Spleen (tissue), 11 donors: ENCODE data around the gene SH2D7. TPM values are rescaled to one million over a fixed set of nuclear protein-coding genes. Genes with fewer than 3 reads are reported as not detected.

Experiments
- DNase-seq: peaks from one replicate; pipeline ENCODE4 v3.0.0-alpha.2; 2020
- H3K27ac ChIP-seq, 8 donors: fragments of 200-600 bp; sonication (generic) in 7 of 8; 1 replicate in 4 of 8; 2 replicates in 4 of 8; pipeline versions ENCODE4 v1.5.0 to v1.8.0; 2016 to 2021; ENCODE audit warnings: inconsistent platforms in 4 of 8, mild to moderate bottlenecking in 4 of 8, moderate library complexity in 1 of 8
- H3K27me3 ChIP-seq, 7 donors: fragments of 200-600 bp; sonication (generic) in 6 of 7; replicated peaks in 1 of 7; 1 replicate in 4 of 7; 2 replicates in 3 of 7; pipeline versions ENCODE4 v1.5.0 to v1.8.0; 2016 to 2021; ENCODE audit warnings: inconsistent platforms in 3 of 7, mild to moderate bottlenecking in 1 of 7
- H3K36me3 ChIP-seq, 6 donors: fragments of 200-600 bp; sonication (generic) in 5 of 6; 1 replicate in 4 of 6; 2 replicates in 2 of 6; pipeline versions ENCODE4 v1.5.0 to v1.8.0; 2016 to 2021; ENCODE audit warnings: inconsistent platforms in 2 of 6
- H3K4me1 ChIP-seq, 6 donors: fragments of 200-600 bp; sonication (generic) in 5 of 6; 1 replicate in 3 of 6; 2 replicates in 3 of 6; pipeline versions ENCODE4 v1.5.0 to v1.8.0; 2016 to 2021; ENCODE audit warnings: inconsistent platforms in 3 of 6
- H3K4me3 ChIP-seq, 8 donors: fragments of 200-600 bp; sonication (generic) in 7 of 8; 1 replicate in 4 of 8; 2 replicates in 4 of 8; pipeline versions ENCODE4 v1.5.0 to v1.8.0; 2016 to 2021; ENCODE audit warnings: inconsistent platforms in 4 of 8, mild to moderate bottlenecking in 4 of 8, moderate library complexity in 2 of 8
- H3K9me3 ChIP-seq, 8 donors: fragments of 200-600 bp; sonication (generic) in 7 of 8; 1 replicate in 4 of 8; 2 replicates in 4 of 8; pipeline versions ENCODE4 v1.5.0 to v1.8.0; 2016 to 2021; ENCODE audit warnings: inconsistent platforms in 4 of 8
- POLR2A ChIP-seq, 3 donors: fragments of 450-650 bp; IDR thresholded peaks; one replicate each; pipeline ENCODE4 v1.5.1; 2017; ENCODE audit warnings: antibody characterized with exemption in 3 of 3, mild to moderate bottlenecking in 1 of 3
- POLR2AphosphoS5 ChIP-seq, 3 donors: sonication (generic); formaldehyde crosslinking; IDR thresholded peaks; one replicate each; pipeline ENCODE4 v1.5.1; 2017; ENCODE audit warnings: antibody characterized with exemption in 3 of 3
- WGBS, 5 donors: extraction: QIAGEN DNeasy Blood & Tissue Kit in 3 of 5; methylation state at CpG; one replicate each; pipeline versions ENCODE4 v1.1.5 to v1.1.7; 2013 to 2018; 5-methylcytosine and 5-hydroxymethylcytosine counted together
- intact Hi-C: fragments of 100-400 bp; cut with DNase I; formaldehyde crosslinking; loops from one replicate; pipeline ENCODE4 v1.15.0; 2023; ENCODE audit warnings: low total_unique reads
- polyA plus RNA-seq, 3 donors: library from polyadenylated mRNA; stranded (reverse); fragments of 200-250 nt; gene quantifications; one replicate each; pipeline ENCODE4 v1.2.1, GENCODE V29; 2013
- total RNA-seq, 7 donors: library from RNA; depleted of rRNA in 3 of 7; stranded (reverse); fragments of >200 nt in 3 of 7; fragmentation: NEBNext Ultra II Directional in 4 of 7; extraction: Animal tissue kit (Norgen Biotek cat#: 25700) in 4 of 7; gene quantifications; one replicate each; pipeline versions ENCODE4 v1.1.0 to v1.2.1, GENCODE V29; 2016 to 2021
- TF ChIP-seq, protein P1 (sequence below), 11 experiments: fragments of 200-600 bp in 7 of 11; fragments of 450-650 bp in 4 of 11; sonication (generic) in 4 of 11; IDR thresholded peaks in 8 of 11; conservative IDR thresholded peaks in 3 of 11; 1 replicate in 7 of 11; 2 replicates in 4 of 11; pipeline versions ENCODE4 v1.4.0 to v1.8.0; 2016 to 2021; ENCODE audit warnings: antibody characterized with exemption in 11 of 11, inconsistent platforms in 4 of 11, mild to moderate bottlenecking in 1 of 11
- donor health status: healthy with polysubstance abuse.
- donor health status: DM: no; HTN: no; CAD: no; lungs with moderate emphysema.
- donor health status: DM: no; HTN: no; CAD: no.
- donor health status: Bipolar disorder and iron deficiency.
- donor health status: healthy.
- donor health status: DM: no; HTN: no; CAD: no.
- donor health status: DM: yes; HTN: yes; CAD: no.

Gene SH2D7
- total and polyA plus RNA-seq, 10 donors = not detected

DNA sequence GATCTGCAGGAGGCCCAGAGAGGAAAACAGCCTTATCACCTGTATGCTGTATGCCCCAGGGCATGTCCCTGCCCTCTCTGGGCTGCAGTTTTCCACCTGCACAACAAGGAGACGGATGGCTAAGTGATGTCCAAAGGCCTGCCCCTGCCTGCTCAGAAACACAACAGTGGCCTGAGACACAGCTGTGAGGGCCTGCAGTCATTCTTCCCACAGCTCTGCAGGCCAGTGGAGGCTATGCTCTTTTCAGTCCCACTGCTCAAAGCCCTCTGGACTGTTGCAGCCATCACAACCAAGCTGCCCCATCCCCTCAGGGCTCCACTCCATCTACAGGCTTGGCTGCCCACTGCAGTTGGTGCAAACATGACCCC lies 9.6 kb upstream of the SH2D7 start:
- Histone ChIP-seq H3K4me1 (peaks cover 20 to 66% (median 36%) of the 10 kb centered on the region in 6 donors), H3K27ac (peak overlapping the region in 7 of 8 donors; percentile 10 to 78 (median 69)), H3K27me3 (no peaks in the 10 kb centered on the region), H3K9me3 (no peaks in the 10 kb centered on the region), H3K4me3 (no peak overlapping the region), H3K36me3 (no peaks in the 10 kb centered on the region)
- TF ChIP-seq, protein P1, sequence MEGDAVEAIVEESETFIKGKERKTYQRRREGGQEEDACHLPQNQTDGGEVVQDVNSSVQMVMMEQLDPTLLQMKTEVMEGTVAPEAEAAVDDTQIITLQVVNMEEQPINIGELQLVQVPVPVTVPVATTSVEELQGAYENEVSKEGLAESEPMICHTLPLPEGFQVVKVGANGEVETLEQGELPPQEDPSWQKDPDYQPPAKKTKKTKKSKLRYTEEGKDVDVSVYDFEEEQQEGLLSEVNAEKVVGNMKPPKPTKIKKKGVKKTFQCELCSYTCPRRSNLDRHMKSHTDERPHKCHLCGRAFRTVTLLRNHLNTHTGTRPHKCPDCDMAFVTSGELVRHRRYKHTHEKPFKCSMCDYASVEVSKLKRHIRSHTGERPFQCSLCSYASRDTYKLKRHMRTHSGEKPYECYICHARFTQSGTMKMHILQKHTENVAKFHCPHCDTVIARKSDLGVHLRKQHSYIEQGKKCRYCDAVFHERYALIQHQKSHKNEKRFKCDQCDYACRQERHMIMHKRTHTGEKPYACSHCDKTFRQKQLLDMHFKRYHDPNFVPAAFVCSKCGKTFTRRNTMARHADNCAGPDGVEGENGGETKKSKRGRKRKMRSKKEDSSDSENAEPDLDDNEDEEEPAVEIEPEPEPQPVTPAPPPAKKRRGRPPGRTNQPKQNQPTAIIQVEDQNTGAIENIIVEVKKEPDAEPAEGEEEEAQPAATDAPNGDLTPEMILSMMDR (IDR thresholded peaks at IDR 0.05 in 8 of 11, conservative IDR thresholded peaks at IDR 0.05 in 3 of 11) = no peak
- no peak for TF ChIP-seq POLR2AphosphoS5 (IDR thresholded peaks at IDR 0.05)
- TF ChIP-seq POLR2A (IDR thresholded peaks at IDR 0.05) = no peak
- intact Hi-C loops = no loop called here
- DNase-seq = no peak
- WGBS, 5 donors = 67 to 89% (median 80%) methylated on average over 1 of the region's 1 CpG

DNA sequence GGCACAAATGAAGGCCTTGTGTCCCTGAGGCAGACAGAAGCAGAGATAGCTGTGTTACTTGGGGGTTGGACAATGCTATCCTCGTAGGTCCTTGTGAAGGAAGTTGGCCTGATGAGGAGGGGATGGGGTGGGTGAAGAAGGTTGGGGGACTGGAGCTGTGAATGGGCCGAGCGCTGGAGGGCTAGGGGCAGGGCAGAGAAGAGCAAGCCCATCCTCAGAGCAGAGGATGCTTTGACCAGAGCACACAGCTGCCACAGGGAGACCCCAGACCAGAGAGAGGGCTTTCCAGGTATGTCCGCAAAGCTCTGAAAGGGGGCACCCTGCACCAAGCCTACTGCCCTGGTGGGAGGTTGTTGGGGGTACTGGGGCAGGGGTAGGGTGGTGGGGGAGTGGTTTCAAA lies 9.2 kb upstream of the SH2D7 start:
- TF ChIP-seq, protein P1 (IDR thresholded peaks at IDR 0.05 in 8 of 11, conservative IDR thresholded peaks at IDR 0.05 in 3 of 11) = no peak
- TF ChIP-seq POLR2AphosphoS5 (IDR thresholded peaks at IDR 0.05) (no peak), POLR2A (IDR thresholded peaks at IDR 0.05) (no peak)
- intact Hi-C loops = no loop called here
- Histone ChIP-seq H3K4me3 (no peak overlapping the region), H3K4me1 (peaks cover 15 to 66% (median 35%) of the 10 kb centered on the region in 6 donors), H3K36me3 (no peaks in the 10 kb centered on the region), H3K27me3 (no peaks in the 10 kb centered on the region), H3K9me3 (no peaks in the 10 kb centered on the region), H3K27ac (peak overlapping the region in 6 of 8 donors; percentile 10 to 78 (median 66))
- 78 to 89% (median 81%) methylated on average over 4 of the region's 4 CpGs for WGBS, 5 donors
- DNase-seq = no peak

DNA sequence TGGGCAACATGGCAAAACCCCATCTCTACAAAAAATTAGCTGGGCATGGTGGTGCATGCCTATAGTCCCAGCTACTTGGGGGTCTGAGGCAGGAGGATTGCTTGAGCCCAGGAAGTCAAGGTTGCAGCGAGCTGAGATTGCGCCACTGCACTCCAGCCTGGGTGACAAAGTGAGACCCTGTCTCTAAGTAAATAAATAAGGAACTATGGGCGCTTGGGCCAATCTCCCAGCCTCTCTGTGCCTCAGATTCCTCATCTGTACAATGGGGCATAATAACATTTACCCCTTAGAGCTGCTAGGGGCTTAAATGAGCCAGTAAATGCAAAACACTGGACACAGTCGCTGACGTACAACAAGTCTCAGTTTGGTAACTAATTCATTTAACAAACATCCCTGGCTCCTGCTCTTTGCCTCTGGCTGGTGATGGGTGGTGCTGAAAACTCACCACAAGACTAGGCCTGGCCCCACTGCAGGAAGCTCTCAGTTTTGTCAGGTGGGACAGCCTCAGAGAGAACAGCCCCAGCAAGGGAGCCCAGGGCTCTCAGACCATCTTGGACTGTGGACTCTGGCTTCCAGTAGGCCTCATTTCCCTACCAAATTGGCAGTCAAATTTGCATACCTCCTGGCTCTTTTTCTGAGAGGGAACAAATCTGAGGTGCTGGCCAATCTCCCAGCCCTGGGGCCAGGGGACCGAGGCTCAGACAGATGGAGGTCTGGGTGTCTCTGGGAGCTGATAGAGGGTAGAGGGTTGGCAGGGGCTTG lies 8.5 kb upstream of the SH2D7 start:
- intact Hi-C loops = no loop called here
- Histone ChIP-seq H3K4me3 (no peak overlapping the region), H3K9me3 (no peaks in the 10 kb centered on the region), H3K27ac (peak overlapping the region in 7 of 8 donors; percentile 34 to 78 (median 62)), H3K36me3 (no peaks in the 10 kb centered on the region), H3K4me1 (peaks cover 14 to 66% (median 39%) of the 10 kb centered on the region in 6 donors), H3K27me3 (no peaks in the 10 kb centered on the region)
- WGBS, 5 donors = 72 to 90% (median 84%) methylated on average over 6 of the region's 6 CpGs
- no peak for DNase-seq
- TF ChIP-seq, protein P1 (IDR thresholded peaks at IDR 0.05 in 8 of 11, conservative IDR thresholded peaks at IDR 0.05 in 3 of 11) = no peak
- no peak for TF ChIP-seq POLR2A (IDR thresholded peaks at IDR 0.05)
- TF ChIP-seq POLR2AphosphoS5 (IDR thresholded peaks at IDR 0.05) = no peak

DNA sequence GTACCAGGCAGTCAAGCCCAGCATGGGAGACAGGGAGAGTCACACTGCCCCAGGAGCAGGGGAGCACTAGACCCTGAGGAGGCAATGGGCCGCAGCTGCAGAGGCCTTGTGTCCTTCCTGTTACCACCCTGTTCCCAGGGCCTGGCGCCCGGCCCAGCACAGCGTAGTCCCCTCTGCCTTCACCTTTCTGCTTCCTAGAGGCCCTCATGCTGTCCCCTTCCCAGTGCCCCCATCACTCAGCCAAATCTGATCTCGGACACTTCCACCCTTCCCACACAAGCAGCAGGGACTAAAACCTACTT lies 8.0 kb upstream of the SH2D7 start:
- H3K36me3 ChIP-seq = no peaks in the 10 kb centered on the region
- no peaks in the 10 kb centered on the region for H3K27me3 ChIP-seq
- H3K9me3 ChIP-seq = no peaks in the 10 kb centered on the region
- peak; percentile 87 for DNase-seq
- H3K4me3 ChIP-seq = no peak overlapping the region
- peaks cover 14 to 61% (median 39%) of the 10 kb centered on the region in 6 donors for H3K4me1 ChIP-seq
- peak overlapping the region; percentile 34 to 78 (median 61) for H3K27ac ChIP-seq
- TF ChIP-seq POLR2A (IDR thresholded peaks at IDR 0.05) = no peak
- TF ChIP-seq, protein P1 (IDR thresholded peaks at IDR 0.05 in 8 of 11, conservative IDR thresholded peaks at IDR 0.05 in 3 of 11) = no peak
- TF ChIP-seq POLR2AphosphoS5 (IDR thresholded peaks at IDR 0.05) = peak; percentile 70 to 79 (median 71)
- intact Hi-C loops = no loop called here
- WGBS, 5 donors = 47 to 68% (median 52%) methylated on average over 5 of the region's 5 CpGs
